Testis (tissue), 2 donors: ENCODE data around the gene CALHM2.

ENCODE experiments used
- POLR2A ChIP-seq: fragments of 450-650 bp; IDR thresholded peaks from one replicate; pipeline ENCODE4 v1.6.1; 2017; ENCODE audit warnings: antibody characterized with exemption, mild to moderate bottlenecking, moderate library complexity
- TF ChIP-seq, protein P1 (sequence below), 3 experiments: fragments of 450-650 bp in 2 of 3; fragments of 200-600 bp in 1 of 3; sonication (generic) in 1 of 3; IDR thresholded peaks; one replicate each; pipeline ENCODE4 v1.5.1; 2016 to 2019; ENCODE audit warnings: antibody characterized with exemption in 3 of 3, mild to moderate bottlenecking in 2 of 3, moderate library complexity in 1 of 3

DNA sequence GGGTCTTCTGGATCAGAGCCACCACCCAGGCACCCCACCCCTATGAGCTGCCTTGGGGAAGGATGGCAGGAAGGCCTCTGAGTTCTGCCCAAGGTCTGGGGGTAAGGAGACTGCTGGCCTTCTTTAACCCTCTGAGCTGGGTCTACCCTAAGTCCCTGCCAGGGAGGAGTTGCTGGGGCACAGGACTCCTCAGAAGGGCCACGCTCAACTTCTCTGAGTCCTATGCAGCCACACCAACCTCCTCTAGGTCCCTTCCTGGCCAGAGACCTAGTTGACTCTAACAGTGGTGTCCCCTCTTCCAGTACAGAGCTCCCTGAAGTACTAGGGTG lies 38.8 kb upstream of the CALHM2 start:
- TF ChIP-seq, protein P1, sequence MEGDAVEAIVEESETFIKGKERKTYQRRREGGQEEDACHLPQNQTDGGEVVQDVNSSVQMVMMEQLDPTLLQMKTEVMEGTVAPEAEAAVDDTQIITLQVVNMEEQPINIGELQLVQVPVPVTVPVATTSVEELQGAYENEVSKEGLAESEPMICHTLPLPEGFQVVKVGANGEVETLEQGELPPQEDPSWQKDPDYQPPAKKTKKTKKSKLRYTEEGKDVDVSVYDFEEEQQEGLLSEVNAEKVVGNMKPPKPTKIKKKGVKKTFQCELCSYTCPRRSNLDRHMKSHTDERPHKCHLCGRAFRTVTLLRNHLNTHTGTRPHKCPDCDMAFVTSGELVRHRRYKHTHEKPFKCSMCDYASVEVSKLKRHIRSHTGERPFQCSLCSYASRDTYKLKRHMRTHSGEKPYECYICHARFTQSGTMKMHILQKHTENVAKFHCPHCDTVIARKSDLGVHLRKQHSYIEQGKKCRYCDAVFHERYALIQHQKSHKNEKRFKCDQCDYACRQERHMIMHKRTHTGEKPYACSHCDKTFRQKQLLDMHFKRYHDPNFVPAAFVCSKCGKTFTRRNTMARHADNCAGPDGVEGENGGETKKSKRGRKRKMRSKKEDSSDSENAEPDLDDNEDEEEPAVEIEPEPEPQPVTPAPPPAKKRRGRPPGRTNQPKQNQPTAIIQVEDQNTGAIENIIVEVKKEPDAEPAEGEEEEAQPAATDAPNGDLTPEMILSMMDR (IDR thresholded peaks at IDR 0.05): no peak
- TF ChIP-seq POLR2A: no peak
